Measurements from ENCODE around the gene RHOXF1.

- TF ChIP-seq CTCF (IDR thresholded peaks at IDR 0.05) (no peak), POLR2A (IDR thresholded peaks at IDR 0.05) (no peak)
Observed at GRCh38 chrX:120125444-120125843, 9.7 kb upstream of the RHOXF1 start.
